H9 (cell line): ENCODE results near the gene MEA1. TPM values are rescaled to one million over a fixed set of nuclear protein-coding genes. Genes with fewer than 3 reads are reported as not detected.

Experiments
- DNase-seq: peaks from one replicate; pipeline ENCODE4 v3.0.0-alpha.2; 2017
- H2AFZ ChIP-seq: one replicate; pipeline ENCODE4 v1.6.1; 2013; ENCODE audit warnings: mild to moderate bottlenecking, low read length, control low read depth, moderate library complexity
- H2AK5ac ChIP-seq: 2 replicates; pipeline ENCODE4 v1.6.1; 2013; ENCODE audit warnings: low read length, control low read depth, mixed read lengths; ENCODE audit not compliant: insufficient read length
- H2BK120ac ChIP-seq: one replicate; pipeline ENCODE4 v1.6.1; 2013; ENCODE audit warnings: low read depth, mild to moderate bottlenecking, low read length, control low read depth, inconsistent platforms; ENCODE audit not compliant: poor library complexity, severe bottlenecking
- H2BK12ac ChIP-seq: 2 replicates; pipeline ENCODE4 v1.6.1; 2013; ENCODE audit warnings: low read length, control low read depth, mixed read lengths, low read depth; ENCODE audit not compliant: insufficient read length
- H2BK15ac ChIP-seq: 2 replicates; pipeline ENCODE4 v1.6.1; 2013; ENCODE audit warnings: low read depth, low read length, control low read depth
- H2BK20ac ChIP-seq: one replicate; pipeline ENCODE4 v1.6.1; 2013; ENCODE audit warnings: low read depth, mild to moderate bottlenecking, low read length, control low read depth, inconsistent platforms; ENCODE audit not compliant: poor library complexity, severe bottlenecking
- H2BK5ac ChIP-seq: 2 replicates; pipeline ENCODE4 v1.6.1; 2013; ENCODE audit warnings: low read length, control low read depth, mixed read lengths; ENCODE audit not compliant: insufficient read length
- H3K14ac ChIP-seq: 2 replicates; pipeline ENCODE4 v1.6.1; 2013; ENCODE audit warnings: low read length, control low read depth; ENCODE audit not compliant: insufficient read depth
- H3K18ac ChIP-seq: 2 replicates; pipeline ENCODE4 v1.6.1; 2013; ENCODE audit warnings: low read depth, mild to moderate bottlenecking, mixed read lengths, low read length, control low read depth; ENCODE audit not compliant: insufficient read length
- H3K23ac ChIP-seq: 2 replicates; pipeline ENCODE4 v1.6.1; 2013; ENCODE audit warnings: low read length, control low read depth, mixed read lengths, low read depth; ENCODE audit not compliant: insufficient read length
- H3K23me2 ChIP-seq: 2 replicates; pipeline ENCODE4 v1.6.1; 2013; ENCODE audit warnings: low read depth, mild to moderate bottlenecking, mixed read lengths, low read length, control low read depth; ENCODE audit not compliant: insufficient read length, poor library complexity, severe bottlenecking
- H3K27ac ChIP-seq: 2 replicates; pipeline ENCODE4 v1.5.1; 2013; ENCODE audit warnings: low read length, control low read depth, mixed read lengths, low read depth; ENCODE audit not compliant: insufficient read length
- H3K27me3 ChIP-seq: 2 replicates; pipeline ENCODE4 v1.6.1; 2013; ENCODE audit warnings: low read length, control low read depth, inconsistent platforms; ENCODE audit not compliant: insufficient read depth
- H3K4ac ChIP-seq: 2 replicates; pipeline ENCODE4 v1.6.1; 2013; ENCODE audit warnings: low read depth, mild to moderate bottlenecking, control low read depth, inconsistent platforms, low read length, moderate library complexity
- H3K4me1 ChIP-seq: 2 replicates; pipeline ENCODE4 v1.6.1; 2013; ENCODE audit warnings: low read length, control low read depth, inconsistent platforms; ENCODE audit not compliant: insufficient read depth
- H3K4me2 ChIP-seq: 2 replicates; pipeline ENCODE4 v1.6.1; 2013; ENCODE audit warnings: low read length, control low read depth, mixed read lengths; ENCODE audit not compliant: insufficient read length, insufficient read depth
- H3K56ac ChIP-seq: 2 replicates; pipeline ENCODE4 v1.6.1; 2013; ENCODE audit warnings: low read depth, mild to moderate bottlenecking, mixed read lengths, low read length, control low read depth; ENCODE audit not compliant: insufficient read length
- H3K79me1 ChIP-seq: 2 replicates; pipeline ENCODE4 v1.6.1; 2013; ENCODE audit warnings: low read depth, mild to moderate bottlenecking, moderate library complexity, low read length, control low read depth, inconsistent platforms; ENCODE audit not compliant: insufficient read depth, poor library complexity, severe bottlenecking
- H3K79me2 ChIP-seq: 2 replicates; pipeline ENCODE4 v1.6.1; 2013; ENCODE audit warnings: low read length, control low read depth, inconsistent platforms; ENCODE audit not compliant: insufficient read depth
- H3K9ac ChIP-seq: 2 replicates; pipeline ENCODE4 v1.6.1; 2013; ENCODE audit warnings: low read length, control low read depth, mixed read lengths; ENCODE audit not compliant: insufficient read length; ENCODE audit errors: extremely low read depth
- H3K9me3 ChIP-seq: one replicate; pipeline ENCODE4 v1.6.1; 2013; ENCODE audit warnings: low read depth, low read length, inconsistent platforms; ENCODE audit not compliant: control insufficient read depth
- H3T11ph ChIP-seq: one replicate; pipeline ENCODE4 v1.6.1; 2013; ENCODE audit warnings: mild to moderate bottlenecking, low read length, control low read depth, inconsistent platforms
- H4K20me1 ChIP-seq: one replicate; pipeline ENCODE4 v1.6.1; 2013; ENCODE audit not compliant: control insufficient read depth, insufficient read length, insufficient read depth
- H4K5ac ChIP-seq: 2 replicates; pipeline ENCODE4 v1.6.1; 2013; ENCODE audit warnings: low read depth, mild to moderate bottlenecking, mixed read lengths, low read length, control low read depth; ENCODE audit not compliant: insufficient read length
- H4K8ac ChIP-seq: replicated peaks from 2 replicates; pipeline ENCODE4 v1.6.1; 2013; ENCODE audit warnings: low read length, control low read depth, mixed read lengths, low read depth; ENCODE audit not compliant: insufficient read length
- H4K91ac ChIP-seq: 2 replicates; pipeline ENCODE4 v1.6.1; 2013; ENCODE audit warnings: low read depth, mild to moderate bottlenecking, moderate library complexity, mixed read lengths, low read length, control low read depth; ENCODE audit not compliant: insufficient read length
- H3K27ac Mint-ChIP-seq, 3 experiments: 2 replicates in 2 of 3; 3 replicates in 1 of 3; pipeline ENCODE4 v1.8.0; 2020 to 2021; ENCODE audit warnings: mixed read lengths in 3 of 3, mild to moderate bottlenecking in 1 of 3, moderate library complexity in 1 of 3
- H3K27me3 Mint-ChIP-seq: 2 replicates; pipeline ENCODE4 v1.8.0; 2021; ENCODE audit warnings: low read depth, mild to moderate bottlenecking, moderate library complexity, mixed read lengths
- H3K36me3 Mint-ChIP-seq, 3 experiments: 2 replicates in 2 of 3; 3 replicates in 1 of 3; pipeline ENCODE4 v1.8.0; 2020 to 2021; ENCODE audit warnings: low read depth in 3 of 3, mixed read lengths in 3 of 3; ENCODE audit not compliant: insufficient read depth in 1 of 3
- H3K4me1 Mint-ChIP-seq, 2 experiments: 2 replicates each; pipeline ENCODE4 v1.8.0; 2020; ENCODE audit warnings: mixed read lengths in 2 of 2
- H3K4me3 Mint-ChIP-seq, 2 experiments: 2 replicates in 1 of 2; 3 replicates in 1 of 2; pipeline ENCODE4 v1.8.0; 2020 to 2021; ENCODE audit warnings: mild to moderate bottlenecking in 2 of 2, mixed read lengths in 2 of 2, moderate library complexity in 1 of 2
- H3K9me3 Mint-ChIP-seq, 2 experiments: 2 replicates in 1 of 2; 3 replicates in 1 of 2; pipeline ENCODE4 v1.8.0; 2020; ENCODE audit warnings: mild to moderate bottlenecking in 2 of 2, mixed read lengths in 2 of 2, moderate library complexity in 1 of 2
- CTCF ChIP-seq: fragments of 200-600 bp; sonication (generic); conservative IDR thresholded peaks from 3 replicates; pipeline ENCODE4 v1.8.0; 2021; ENCODE audit warnings: antibody characterized with exemption, mild to moderate bottlenecking
- WGBS: extraction: QIAGEN DNeasy Blood & Tissue Kit; methylation state at CpG from one replicate; pipeline ENCODE4 v1.1.7; 2013; ENCODE audit warnings: missing lambda C conversion rate, low lambda C conversion rate, mixed read lengths; ENCODE audit not compliant: insufficient read length; ENCODE audit errors: extremely low coverage; 5-methylcytosine and 5-hydroxymethylcytosine counted together
- total RNA-seq: library from RNA; stranded (reverse); gene quantifications from 2 replicates; pipeline ENCODE4 v1.2.1, GENCODE V29; 2021

MEA1 gene
- total RNA-seq, 1 experiment from 2014 or later: 113 TPM

- no peak within 1 kb of the TSS for H3K4ac ChIP-seq
- H3K9ac ChIP-seq: peak within 1 kb of the TSS; percentile 69
- H2BK15ac ChIP-seq: no peak within 1 kb of the TSS
- peak within 1 kb of the TSS; percentile 84 to 95 (median 85) for H3K27ac Mint-ChIP-seq
- peaks cover 13% of the 10 kb centered on the region for H3K23me2 ChIP-seq
- H2AFZ ChIP-seq: no peak within 1 kb of the TSS
- H3K56ac ChIP-seq: no peak within 1 kb of the TSS
- H3K9me3 Mint-ChIP-seq: no peaks in the 10 kb centered on the region
- peaks cover 3 to 6% (median 4%) of the 10 kb centered on the region in 3 experiments; a peak in 4 of 7 replicates for H3K36me3 Mint-ChIP-seq
- H2AK5ac ChIP-seq: no peak within 1 kb of the TSS
- H3K27me3 ChIP-seq: no peaks in the 10 kb centered on the region
- H3K27me3 Mint-ChIP-seq: no peaks in the 10 kb centered on the region
- H3K18ac ChIP-seq: no peak within 1 kb of the TSS
- H3K23ac ChIP-seq: no peak within 1 kb of the TSS
- H3K9me3 ChIP-seq: no peaks in the 10 kb centered on the region
- H3K4me2 ChIP-seq: peak within 1 kb of the TSS; percentile 76
- no CpG with 5 or more reads among the region's 59 CpGs for WGBS
- H2BK20ac ChIP-seq: no peak within 1 kb of the TSS
- H4K91ac ChIP-seq: no peak within 1 kb of the TSS
- no peak within 1 kb of the TSS for H2BK5ac ChIP-seq
- no peak within 1 kb of the TSS for H3T11ph ChIP-seq
- no peak within 1 kb of the TSS for H3K27ac ChIP-seq
- H2BK120ac ChIP-seq: no peak within 1 kb of the TSS
- peaks cover 16 to 22% of the 10 kb centered on the region in 2 experiments for H3K4me1 Mint-ChIP-seq
- no peaks in the 10 kb centered on the region; the same call in 1 of the 2 replicates for H3K4me1 ChIP-seq
- H4K5ac ChIP-seq: no peak within 1 kb of the TSS
- H3K79me1 ChIP-seq: no peaks in the 10 kb centered on the region
- H3K79me2 ChIP-seq: no peaks in the 10 kb centered on the region
- DNase-seq: peak; percentile 96
- H2BK12ac ChIP-seq: no peak within 1 kb of the TSS
- H3K14ac ChIP-seq: peak within 1 kb of the TSS; percentile 66; the same call in 1 of the 2 replicates
- no peaks in the 10 kb centered on the region for H4K20me1 ChIP-seq
- H3K4me3 Mint-ChIP-seq: peak within 1 kb of the TSS; percentile 83 to 87
- no peak within 1 kb of the TSS for H4K8ac ChIP-seq
- TF ChIP-seq CTCF: no peak
These were observed 34.8 kb downstream of the MEA1 start, which contains the start of gene PEX6 for GRCh38 chr6:42978839-42979522. TSS of gene PEX6 (minus strand) at chr6:42979181. CDS start at chr6:42979150, 31 bp downstream.
